HG02970 (cell line): ENCODE results near the gene FSHR.
A peak's percentile ranks its signal among the peaks of the same experiment; 100 is the strongest.

ENCODE experiments used
- ATAC-seq: cut with Tn5 transposase; IDR thresholded peaks from one replicate; pipeline ENCODE4 v1.9.1; 2021; ENCODE audit warnings: mild to moderate bottlenecking, moderate library complexity, moderate number of reproducible peaks; ENCODE audit not compliant: unreplicated experiment, low FRiP score

Gene FSHR, protein sequence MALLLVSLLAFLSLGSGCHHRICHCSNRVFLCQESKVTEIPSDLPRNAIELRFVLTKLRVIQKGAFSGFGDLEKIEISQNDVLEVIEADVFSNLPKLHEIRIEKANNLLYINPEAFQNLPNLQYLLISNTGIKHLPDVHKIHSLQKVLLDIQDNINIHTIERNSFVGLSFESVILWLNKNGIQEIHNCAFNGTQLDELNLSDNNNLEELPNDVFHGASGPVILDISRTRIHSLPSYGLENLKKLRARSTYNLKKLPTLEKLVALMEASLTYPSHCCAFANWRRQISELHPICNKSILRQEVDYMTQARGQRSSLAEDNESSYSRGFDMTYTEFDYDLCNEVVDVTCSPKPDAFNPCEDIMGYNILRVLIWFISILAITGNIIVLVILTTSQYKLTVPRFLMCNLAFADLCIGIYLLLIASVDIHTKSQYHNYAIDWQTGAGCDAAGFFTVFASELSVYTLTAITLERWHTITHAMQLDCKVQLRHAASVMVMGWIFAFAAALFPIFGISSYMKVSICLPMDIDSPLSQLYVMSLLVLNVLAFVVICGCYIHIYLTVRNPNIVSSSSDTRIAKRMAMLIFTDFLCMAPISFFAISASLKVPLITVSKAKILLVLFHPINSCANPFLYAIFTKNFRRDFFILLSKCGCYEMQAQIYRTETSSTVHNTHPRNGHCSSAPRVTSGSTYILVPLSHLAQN

GRCh38 chr2:49154140-49154539, at the start of gene FSHR:
TSS of gene FSHR (minus strand) at chr2:49154515. CDS start at chr2:49154417, 98 bp downstream.
- ATAC-seq = no peak

DNA sequence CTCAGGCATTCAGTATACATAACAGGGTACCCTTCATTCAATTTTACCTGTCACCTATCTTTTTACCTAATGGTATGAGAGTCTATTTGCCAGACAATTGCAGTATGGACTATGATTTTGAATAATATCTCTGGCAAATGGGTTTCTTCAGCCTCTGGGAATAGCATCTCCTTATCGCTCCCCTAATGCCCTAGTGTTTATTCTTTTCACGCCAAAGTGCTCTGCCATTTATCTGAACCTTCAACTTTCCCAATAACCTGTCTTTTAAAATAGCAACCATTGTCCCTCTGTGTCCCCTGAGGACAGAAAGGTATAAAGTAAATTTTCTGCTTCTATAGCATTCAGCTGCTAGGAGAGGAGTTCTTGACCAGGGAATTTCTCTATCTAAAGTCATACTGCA, 45.0 kb upstream of the FSHR start:
- no peak for ATAC-seq

GRCh38 chr2:49194701-49195100, 40.4 kb upstream of the FSHR start:
- no peak for ATAC-seq

DNA sequence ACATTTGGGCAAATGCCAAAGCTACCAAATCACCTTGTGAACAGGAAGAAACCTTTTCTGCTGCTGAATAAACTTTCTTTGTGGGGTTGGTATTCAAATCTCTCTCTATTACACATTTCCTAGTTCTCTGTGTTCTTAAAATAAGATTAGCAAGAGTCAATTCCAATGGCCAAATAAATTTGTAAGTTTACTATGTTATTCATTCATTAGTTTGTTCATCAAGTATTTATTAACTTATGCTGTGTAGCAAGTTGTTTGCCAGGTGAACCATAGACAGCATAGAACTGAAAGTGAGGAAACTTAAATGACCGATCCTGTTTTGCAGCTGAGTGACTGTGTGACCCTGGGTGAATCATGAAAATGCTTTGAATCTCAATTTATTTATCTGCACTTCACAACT, 37.7 kb upstream of the FSHR start:
- ATAC-seq = no peak

- no peak for ATAC-seq
These were observed 35.4 kb upstream of the FSHR start for GRCh38 chr2:49189512-49190225.

DNA sequence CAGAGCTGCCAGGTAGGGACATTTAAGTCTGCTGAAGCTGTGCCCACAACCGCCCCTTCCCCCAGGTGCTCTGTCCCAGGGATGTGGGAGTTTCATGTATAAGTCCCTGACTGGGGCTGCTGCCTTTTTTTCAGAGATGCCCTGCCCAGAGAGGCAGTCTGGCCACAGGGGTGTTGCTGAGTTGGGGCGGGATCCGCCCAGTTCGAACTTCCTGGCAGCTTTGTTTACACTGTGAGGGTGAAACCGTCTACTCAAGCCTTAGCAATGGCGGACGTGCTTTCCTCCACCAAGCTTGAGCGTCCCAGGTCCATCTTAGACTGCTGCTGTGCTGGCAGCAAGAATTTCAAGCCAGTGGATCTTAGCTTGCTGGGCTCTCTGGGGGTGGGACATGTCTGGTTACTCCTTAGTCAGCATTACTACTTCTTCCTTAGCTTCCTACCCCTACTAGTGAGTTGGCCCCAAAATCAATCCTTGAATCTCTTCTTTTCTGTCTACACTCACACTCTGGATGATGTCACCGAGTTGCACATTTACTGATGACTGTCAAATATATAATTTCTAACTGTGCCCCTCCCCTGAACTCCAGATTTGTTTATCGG, 31.8 kb upstream of the FSHR start:
- ATAC-seq = no peak

- no peak for ATAC-seq
These were observed 24.3 kb upstream of the FSHR start for GRCh38 chr2:49178656-49179055.

GRCh38 chr2:49177194-49177593, 22.9 kb upstream of the FSHR start:
- ATAC-seq = no peak

DNA sequence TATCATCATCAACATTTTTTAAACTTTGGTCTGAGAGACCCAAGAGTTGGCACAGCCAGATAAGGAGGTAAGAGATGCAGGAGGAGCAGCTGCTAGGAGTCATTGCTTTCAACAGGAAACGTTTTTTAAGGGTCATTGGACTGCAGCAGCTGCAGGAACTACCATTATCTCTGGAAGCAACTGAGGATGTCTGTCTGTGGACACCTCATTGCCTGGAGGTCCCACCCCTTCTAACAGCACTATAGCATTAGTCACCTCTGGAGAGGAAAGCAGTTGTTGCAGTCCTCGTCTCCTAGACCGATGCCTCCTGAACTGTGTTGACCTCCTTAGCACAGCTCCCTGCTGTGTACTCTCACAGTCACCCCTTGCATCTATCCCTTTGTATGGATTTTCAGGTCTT, 21.5 kb upstream of the FSHR start:
- ATAC-seq = no peak

- ATAC-seq = no peak
These were observed 20.4 kb upstream of the FSHR start for GRCh38 chr2:49174750-49175149.

DNA sequence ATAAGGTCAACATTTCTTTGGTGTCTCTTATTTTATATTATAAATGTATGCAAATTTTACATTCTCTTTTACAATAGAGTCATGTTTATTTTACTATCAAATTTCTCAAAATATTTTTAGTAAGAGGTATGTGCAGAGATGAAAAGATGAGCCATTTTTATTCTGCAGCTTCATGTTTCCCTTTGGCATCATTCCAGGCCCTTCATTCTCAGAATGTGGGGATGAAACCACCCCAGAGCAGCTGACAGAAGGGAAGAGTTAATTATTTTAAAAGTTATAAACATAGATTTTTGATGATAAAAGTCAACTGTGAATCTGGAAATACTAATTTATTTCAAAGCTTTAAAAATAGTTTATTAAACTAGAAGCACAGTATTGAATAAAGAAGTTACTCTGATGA, 12.8 kb upstream of the FSHR start:
- ATAC-seq = no peak

GRCh38 chr2:49165662-49166061, 11.3 kb upstream of the FSHR start:
- ATAC-seq = no peak

- ATAC-seq = no peak
These were observed 10.4 kb upstream of the FSHR start for GRCh38 chr2:49164729-49165128.

DNA sequence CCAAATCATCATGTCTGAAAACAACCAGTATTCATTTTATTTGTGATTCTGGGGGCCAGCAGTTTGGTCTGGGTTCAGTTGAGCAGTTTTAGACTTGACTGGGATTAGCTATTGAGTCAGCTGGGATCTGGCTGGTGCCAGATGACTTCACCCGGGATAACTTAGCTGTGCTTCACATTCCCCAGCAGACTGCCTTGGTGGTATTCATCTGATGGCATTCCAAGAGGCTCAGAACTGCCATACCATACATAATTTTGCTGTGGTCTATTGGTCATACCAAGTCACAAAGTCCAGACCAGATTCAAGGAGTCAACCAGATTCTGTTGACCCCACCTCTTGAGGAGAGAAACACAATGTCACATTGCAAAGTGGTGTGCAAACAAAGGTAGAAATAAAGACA, 7.8 kb upstream of the FSHR start:
- ATAC-seq = no peak

GRCh38 chr2:49154891-49155290, 576 bp upstream of the FSHR start:
- no peak for ATAC-seq

DNA sequence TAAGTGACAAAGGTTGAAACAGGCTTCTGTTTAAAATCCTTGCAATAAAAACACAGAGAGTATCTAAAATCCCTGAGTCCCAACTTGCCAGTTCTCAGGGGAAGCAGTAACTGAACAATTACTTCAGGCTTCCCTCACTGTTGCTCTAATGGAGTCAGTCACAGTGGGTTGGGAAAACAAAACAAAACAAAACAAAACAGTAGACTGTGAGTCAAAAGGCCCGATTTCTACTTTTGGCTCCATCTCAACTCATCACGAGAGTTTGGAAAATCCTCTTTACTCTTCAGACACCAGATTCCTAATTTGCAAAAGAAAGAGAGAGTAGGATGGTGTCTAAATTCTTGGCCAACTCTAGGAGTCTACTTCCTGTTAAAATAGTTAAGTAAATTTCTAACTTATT, 1.1 kb downstream of the FSHR start:
- ATAC-seq = no peak

DNA sequence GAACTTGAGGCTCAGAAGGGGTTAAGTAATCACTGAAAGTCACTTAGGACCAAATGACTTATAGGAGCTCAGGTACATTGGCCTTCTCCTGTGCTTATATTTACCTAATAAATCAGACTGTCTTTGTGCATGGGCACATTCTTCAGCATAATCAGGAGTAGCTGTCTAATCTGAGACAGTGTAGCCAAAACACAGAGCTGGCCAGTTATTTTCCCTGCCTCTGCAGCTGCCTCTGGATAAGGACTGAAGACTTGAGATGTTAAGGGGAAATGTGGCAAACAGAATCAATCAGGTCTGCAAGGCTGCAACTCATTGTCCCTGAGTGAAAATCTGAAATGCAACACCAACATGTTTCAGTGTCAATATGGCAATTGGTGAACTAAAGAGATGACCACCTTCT, 1.5 kb downstream of the FSHR start:
- no peak for ATAC-seq

- ATAC-seq = no peak
These were observed 7.9 kb downstream of the FSHR start for GRCh38 chr2:49146401-49146800.

- ATAC-seq = no peak
These were observed 22.5 kb downstream of the FSHR start for GRCh38 chr2:49131801-49132200.

DNA sequence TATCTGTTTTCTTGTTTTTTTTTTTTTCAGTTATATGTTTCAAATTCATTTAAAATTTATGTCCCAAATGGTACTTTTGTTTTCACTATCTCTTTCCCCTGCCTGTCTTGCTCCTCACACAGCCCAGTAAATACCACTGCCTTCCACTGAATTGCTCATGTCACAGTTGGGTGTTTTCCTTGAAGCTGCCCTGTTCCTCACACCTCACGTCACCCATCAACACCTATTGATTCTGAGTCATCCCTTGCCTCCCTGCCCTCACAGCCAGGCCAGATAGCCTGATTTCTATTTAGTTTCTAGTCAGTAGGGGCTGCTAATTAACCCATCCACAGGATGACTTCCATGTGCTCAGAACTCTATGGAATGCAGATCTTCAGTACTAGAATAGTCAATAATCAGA, 25.3 kb downstream of the FSHR start:
- peak; percentile 89 for ATAC-seq

DNA sequence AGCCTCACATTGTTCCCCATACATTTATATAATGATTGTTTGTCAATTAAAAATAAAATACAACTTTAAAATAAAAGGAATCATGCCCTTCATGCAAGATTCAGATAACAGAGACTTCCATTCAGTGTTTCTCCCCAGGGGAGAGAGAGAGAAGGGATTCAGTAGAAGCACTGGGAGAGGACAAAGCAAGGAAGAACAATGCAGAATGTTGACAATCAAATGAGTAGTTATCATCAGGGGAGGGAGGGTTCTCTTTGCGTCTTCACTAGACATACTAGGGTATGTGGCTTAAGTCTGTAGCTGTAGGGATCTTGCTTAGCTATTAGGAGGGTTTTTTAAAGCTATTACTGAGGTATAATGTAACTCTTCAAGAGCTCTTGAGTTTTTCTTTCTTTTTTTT, 30.7 kb downstream of the FSHR start:
- ATAC-seq = no peak
